ENCODE data around the gene AXL.

AXL gene

GRCh38 chr19:41265395-41266153 lies 46.6 kb downstream of the AXL start:
- TF ChIP-seq TAF1 (IDR thresholded peaks at IDR 0.05; ENCODE audit: borderline replicate concordance, insufficient read depth, low read length) = no peak
- TF ChIP-seq, protein P1, sequence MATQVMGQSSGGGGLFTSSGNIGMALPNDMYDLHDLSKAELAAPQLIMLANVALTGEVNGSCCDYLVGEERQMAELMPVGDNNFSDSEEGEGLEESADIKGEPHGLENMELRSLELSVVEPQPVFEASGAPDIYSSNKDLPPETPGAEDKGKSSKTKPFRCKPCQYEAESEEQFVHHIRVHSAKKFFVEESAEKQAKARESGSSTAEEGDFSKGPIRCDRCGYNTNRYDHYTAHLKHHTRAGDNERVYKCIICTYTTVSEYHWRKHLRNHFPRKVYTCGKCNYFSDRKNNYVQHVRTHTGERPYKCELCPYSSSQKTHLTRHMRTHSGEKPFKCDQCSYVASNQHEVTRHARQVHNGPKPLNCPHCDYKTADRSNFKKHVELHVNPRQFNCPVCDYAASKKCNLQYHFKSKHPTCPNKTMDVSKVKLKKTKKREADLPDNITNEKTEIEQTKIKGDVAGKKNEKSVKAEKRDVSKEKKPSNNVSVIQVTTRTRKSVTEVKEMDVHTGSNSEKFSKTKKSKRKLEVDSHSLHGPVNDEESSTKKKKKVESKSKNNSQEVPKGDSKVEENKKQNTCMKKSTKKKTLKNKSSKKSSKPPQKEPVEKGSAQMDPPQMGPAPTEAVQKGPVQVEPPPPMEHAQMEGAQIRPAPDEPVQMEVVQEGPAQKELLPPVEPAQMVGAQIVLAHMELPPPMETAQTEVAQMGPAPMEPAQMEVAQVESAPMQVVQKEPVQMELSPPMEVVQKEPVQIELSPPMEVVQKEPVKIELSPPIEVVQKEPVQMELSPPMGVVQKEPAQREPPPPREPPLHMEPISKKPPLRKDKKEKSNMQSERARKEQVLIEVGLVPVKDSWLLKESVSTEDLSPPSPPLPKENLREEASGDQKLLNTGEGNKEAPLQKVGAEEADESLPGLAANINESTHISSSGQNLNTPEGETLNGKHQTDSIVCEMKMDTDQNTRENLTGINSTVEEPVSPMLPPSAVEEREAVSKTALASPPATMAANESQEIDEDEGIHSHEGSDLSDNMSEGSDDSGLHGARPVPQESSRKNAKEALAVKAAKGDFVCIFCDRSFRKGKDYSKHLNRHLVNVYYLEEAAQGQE (IDR thresholded peaks at IDR 0.05; ENCODE audit: insufficient read depth in 1 of 2, low read depth in 2 of 2, low read length in 2 of 2) = no peak
- TF ChIP-seq POLR2AphosphoS5 (IDR thresholded peaks at IDR 0.05; ENCODE audit: low read depth, low read length) = no peak
- no peak for TF ChIP-seq SIN3A (IDR thresholded peaks at IDR 0.05; ENCODE audit: borderline replicate concordance, insufficient read depth, low read length)
- TF ChIP-seq FOXP2 (optimal IDR thresholded peaks at IDR 0.05; ENCODE audit: borderline replicate concordance, extremely low read depth, extremely low read length, insufficient read depth) = no peak

- TF ChIP-seq FOXP2 (optimal IDR thresholded peaks at IDR 0.05; ENCODE audit: borderline replicate concordance, extremely low read depth, extremely low read length, insufficient read depth) (no peak), SIN3A (IDR thresholded peaks at IDR 0.05; ENCODE audit: borderline replicate concordance, insufficient read depth, low read length) (no peak), POLR2AphosphoS5 (IDR thresholded peaks at IDR 0.05; ENCODE audit: low read depth, low read length) (no peak), TAF1 (IDR thresholded peaks at IDR 0.05; ENCODE audit: borderline replicate concordance, insufficient read depth, low read length) (no peak)
- TF ChIP-seq, protein P1 (IDR thresholded peaks at IDR 0.05; ENCODE audit: insufficient read depth in 1 of 2, low read depth in 2 of 2, low read length in 2 of 2) = no peak
Observed at GRCh38 chr19:41269055-41269454, 50.0 kb downstream of the AXL start.

DNA sequence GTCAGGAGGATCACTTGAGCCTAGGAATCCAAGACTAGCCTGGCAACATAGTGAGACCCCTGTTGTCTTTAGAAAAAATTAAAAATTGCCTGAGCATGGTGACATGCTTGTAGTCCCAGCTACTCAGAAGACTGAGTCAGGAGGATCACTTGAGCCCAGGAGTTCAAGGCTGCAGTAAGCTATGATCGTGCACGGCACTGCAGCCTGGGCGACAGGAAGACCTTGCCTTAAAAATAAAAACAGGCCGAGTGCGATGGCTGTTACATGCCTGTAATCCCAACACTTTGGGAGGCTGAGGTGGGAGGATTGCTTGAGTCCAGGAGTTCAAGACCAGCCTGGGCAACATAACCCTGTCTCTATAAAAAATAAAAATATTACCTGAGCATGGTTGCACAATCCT lies 50.5 kb downstream of the AXL start:
- TF ChIP-seq SIN3A (IDR thresholded peaks at IDR 0.05; ENCODE audit: borderline replicate concordance, insufficient read depth, low read length) (no peak), TAF1 (IDR thresholded peaks at IDR 0.05; ENCODE audit: borderline replicate concordance, insufficient read depth, low read length) (no peak), POLR2AphosphoS5 (IDR thresholded peaks at IDR 0.05; ENCODE audit: low read depth, low read length) (no peak), FOXP2 (optimal IDR thresholded peaks at IDR 0.05; ENCODE audit: borderline replicate concordance, extremely low read depth, extremely low read length, insufficient read depth) (no peak)
- TF ChIP-seq, protein P1 (IDR thresholded peaks at IDR 0.05; ENCODE audit: insufficient read depth in 1 of 2, low read depth in 2 of 2, low read length in 2 of 2) = no peak

DNA sequence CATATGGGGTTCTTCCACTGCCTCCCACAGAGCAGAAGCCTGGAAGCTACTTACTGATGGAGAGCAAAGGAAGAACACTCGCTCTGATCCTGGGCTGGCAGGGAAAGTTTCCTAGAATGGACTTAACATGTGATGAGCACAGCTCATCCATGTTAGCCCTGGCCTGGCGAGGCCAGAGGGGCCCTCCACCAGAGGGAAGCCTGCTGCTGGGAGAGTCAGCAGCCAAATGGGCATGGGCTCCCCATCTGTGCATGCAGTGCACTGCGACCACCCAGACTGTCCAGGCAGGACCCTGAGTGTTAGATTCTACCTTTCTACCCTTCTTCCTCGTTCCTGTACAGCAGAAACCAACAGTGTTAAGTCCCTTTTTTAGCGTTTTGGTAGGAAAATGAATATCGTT lies 54.1 kb downstream of the AXL start:
- TF ChIP-seq TAF1 (IDR thresholded peaks at IDR 0.05; ENCODE audit: borderline replicate concordance, insufficient read depth, low read length) (no peak), FOXP2 (optimal IDR thresholded peaks at IDR 0.05; ENCODE audit: borderline replicate concordance, extremely low read depth, extremely low read length, insufficient read depth) (no peak), POLR2AphosphoS5 (IDR thresholded peaks at IDR 0.05; ENCODE audit: low read depth, low read length) (no peak)
- TF ChIP-seq, protein P1 (IDR thresholded peaks at IDR 0.05; ENCODE audit: insufficient read depth in 1 of 2, low read depth in 2 of 2, low read length in 2 of 2) = no peak
